H9 (cell line): Measurements from ENCODE around the gene TBC1D17. TPM values are rescaled to one million over a fixed set of nuclear protein-coding genes. Genes with fewer than 3 reads are reported as not detected.

Source experiments
- DNase-seq: peaks from one replicate; pipeline ENCODE4 v3.0.0-alpha.2; 2017
- H2AFZ ChIP-seq: one replicate; pipeline ENCODE4 v1.6.1; 2013; ENCODE audit warnings: mild to moderate bottlenecking, low read length, control low read depth, moderate library complexity
- H2AK5ac ChIP-seq: 2 replicates; pipeline ENCODE4 v1.6.1; 2013; ENCODE audit warnings: low read length, control low read depth, mixed read lengths; ENCODE audit not compliant: insufficient read length
- H2BK120ac ChIP-seq: one replicate; pipeline ENCODE4 v1.6.1; 2013; ENCODE audit warnings: low read depth, mild to moderate bottlenecking, low read length, control low read depth, inconsistent platforms; ENCODE audit not compliant: poor library complexity, severe bottlenecking
- H2BK12ac ChIP-seq: 2 replicates; pipeline ENCODE4 v1.6.1; 2013; ENCODE audit warnings: low read length, control low read depth, mixed read lengths, low read depth; ENCODE audit not compliant: insufficient read length
- H2BK15ac ChIP-seq: 2 replicates; pipeline ENCODE4 v1.6.1; 2013; ENCODE audit warnings: low read depth, low read length, control low read depth
- H2BK20ac ChIP-seq: one replicate; pipeline ENCODE4 v1.6.1; 2013; ENCODE audit warnings: low read depth, mild to moderate bottlenecking, low read length, control low read depth, inconsistent platforms; ENCODE audit not compliant: poor library complexity, severe bottlenecking
- H2BK5ac ChIP-seq: 2 replicates; pipeline ENCODE4 v1.6.1; 2013; ENCODE audit warnings: low read length, control low read depth, mixed read lengths; ENCODE audit not compliant: insufficient read length
- H3K14ac ChIP-seq: 2 replicates; pipeline ENCODE4 v1.6.1; 2013; ENCODE audit warnings: low read length, control low read depth; ENCODE audit not compliant: insufficient read depth
- H3K18ac ChIP-seq: 2 replicates; pipeline ENCODE4 v1.6.1; 2013; ENCODE audit warnings: low read depth, mild to moderate bottlenecking, mixed read lengths, low read length, control low read depth; ENCODE audit not compliant: insufficient read length
- H3K23ac ChIP-seq: 2 replicates; pipeline ENCODE4 v1.6.1; 2013; ENCODE audit warnings: low read length, control low read depth, mixed read lengths, low read depth; ENCODE audit not compliant: insufficient read length
- H3K23me2 ChIP-seq: 2 replicates; pipeline ENCODE4 v1.6.1; 2013; ENCODE audit warnings: low read depth, mild to moderate bottlenecking, mixed read lengths, low read length, control low read depth; ENCODE audit not compliant: insufficient read length, poor library complexity, severe bottlenecking
- H3K27ac ChIP-seq: 2 replicates; pipeline ENCODE4 v1.5.1; 2013; ENCODE audit warnings: low read length, control low read depth, mixed read lengths, low read depth; ENCODE audit not compliant: insufficient read length
- H3K27me3 ChIP-seq: 2 replicates; pipeline ENCODE4 v1.6.1; 2013; ENCODE audit warnings: low read length, control low read depth, inconsistent platforms; ENCODE audit not compliant: insufficient read depth
- H3K4ac ChIP-seq: 2 replicates; pipeline ENCODE4 v1.6.1; 2013; ENCODE audit warnings: low read depth, mild to moderate bottlenecking, control low read depth, inconsistent platforms, low read length, moderate library complexity
- H3K4me1 ChIP-seq: 2 replicates; pipeline ENCODE4 v1.6.1; 2013; ENCODE audit warnings: low read length, control low read depth, inconsistent platforms; ENCODE audit not compliant: insufficient read depth
- H3K4me2 ChIP-seq: 2 replicates; pipeline ENCODE4 v1.6.1; 2013; ENCODE audit warnings: low read length, control low read depth, mixed read lengths; ENCODE audit not compliant: insufficient read length, insufficient read depth
- H3K56ac ChIP-seq: 2 replicates; pipeline ENCODE4 v1.6.1; 2013; ENCODE audit warnings: low read depth, mild to moderate bottlenecking, mixed read lengths, low read length, control low read depth; ENCODE audit not compliant: insufficient read length
- H3K79me1 ChIP-seq: 2 replicates; pipeline ENCODE4 v1.6.1; 2013; ENCODE audit warnings: low read depth, mild to moderate bottlenecking, moderate library complexity, low read length, control low read depth, inconsistent platforms; ENCODE audit not compliant: insufficient read depth, poor library complexity, severe bottlenecking
- H3K79me2 ChIP-seq: 2 replicates; pipeline ENCODE4 v1.6.1; 2013; ENCODE audit warnings: low read length, control low read depth, inconsistent platforms; ENCODE audit not compliant: insufficient read depth
- H3K9ac ChIP-seq: 2 replicates; pipeline ENCODE4 v1.6.1; 2013; ENCODE audit warnings: low read length, control low read depth, mixed read lengths; ENCODE audit not compliant: insufficient read length; ENCODE audit errors: extremely low read depth
- H3K9me3 ChIP-seq: one replicate; pipeline ENCODE4 v1.6.1; 2013; ENCODE audit warnings: low read depth, low read length, inconsistent platforms; ENCODE audit not compliant: control insufficient read depth
- H3T11ph ChIP-seq: one replicate; pipeline ENCODE4 v1.6.1; 2013; ENCODE audit warnings: mild to moderate bottlenecking, low read length, control low read depth, inconsistent platforms
- H4K20me1 ChIP-seq: one replicate; pipeline ENCODE4 v1.6.1; 2013; ENCODE audit not compliant: control insufficient read depth, insufficient read length, insufficient read depth
- H4K5ac ChIP-seq: 2 replicates; pipeline ENCODE4 v1.6.1; 2013; ENCODE audit warnings: low read depth, mild to moderate bottlenecking, mixed read lengths, low read length, control low read depth; ENCODE audit not compliant: insufficient read length
- H4K8ac ChIP-seq: replicated peaks from 2 replicates; pipeline ENCODE4 v1.6.1; 2013; ENCODE audit warnings: low read length, control low read depth, mixed read lengths, low read depth; ENCODE audit not compliant: insufficient read length
- H4K91ac ChIP-seq: 2 replicates; pipeline ENCODE4 v1.6.1; 2013; ENCODE audit warnings: low read depth, mild to moderate bottlenecking, moderate library complexity, mixed read lengths, low read length, control low read depth; ENCODE audit not compliant: insufficient read length
- H3K27ac Mint-ChIP-seq, 3 experiments: 2 replicates in 2 of 3; 3 replicates in 1 of 3; pipeline ENCODE4 v1.8.0; 2020 to 2021; ENCODE audit warnings: mixed read lengths in 3 of 3, mild to moderate bottlenecking in 1 of 3, moderate library complexity in 1 of 3
- H3K27me3 Mint-ChIP-seq: 2 replicates; pipeline ENCODE4 v1.8.0; 2021; ENCODE audit warnings: low read depth, mild to moderate bottlenecking, moderate library complexity, mixed read lengths
- H3K36me3 Mint-ChIP-seq, 3 experiments: 2 replicates in 2 of 3; 3 replicates in 1 of 3; pipeline ENCODE4 v1.8.0; 2020 to 2021; ENCODE audit warnings: low read depth in 3 of 3, mixed read lengths in 3 of 3; ENCODE audit not compliant: insufficient read depth in 1 of 3
- H3K4me1 Mint-ChIP-seq, 2 experiments: 2 replicates each; pipeline ENCODE4 v1.8.0; 2020; ENCODE audit warnings: mixed read lengths in 2 of 2
- H3K4me3 Mint-ChIP-seq, 2 experiments: 2 replicates in 1 of 2; 3 replicates in 1 of 2; pipeline ENCODE4 v1.8.0; 2020 to 2021; ENCODE audit warnings: mild to moderate bottlenecking in 2 of 2, mixed read lengths in 2 of 2, moderate library complexity in 1 of 2
- H3K9me3 Mint-ChIP-seq, 2 experiments: 2 replicates in 1 of 2; 3 replicates in 1 of 2; pipeline ENCODE4 v1.8.0; 2020; ENCODE audit warnings: mild to moderate bottlenecking in 2 of 2, mixed read lengths in 2 of 2, moderate library complexity in 1 of 2
- WGBS: extraction: QIAGEN DNeasy Blood & Tissue Kit; methylation state at CpG from one replicate; pipeline ENCODE4 v1.1.7; 2013; ENCODE audit warnings: missing lambda C conversion rate, low lambda C conversion rate, mixed read lengths; ENCODE audit not compliant: insufficient read length; ENCODE audit errors: extremely low coverage; 5-methylcytosine and 5-hydroxymethylcytosine counted together
- total RNA-seq: library from RNA; stranded (reverse); gene quantifications from 2 replicates; pipeline ENCODE4 v1.2.1, GENCODE V29; 2021
- TF ChIP-seq, protein P1 (sequence below): fragments of 200-600 bp; sonication (generic); conservative IDR thresholded peaks from 3 replicates; pipeline ENCODE4 v1.8.0; 2021; ENCODE audit warnings: antibody characterized with exemption, mild to moderate bottlenecking

The TBC1D17 gene
- total RNA-seq, 1 experiment from 2014 or later = 33.6 TPM

- Mint-ChIP-seq H3K27ac (no peak overlapping the region; a peak in 1 of 7 replicates), H3K4me3 (peak overlapping the region in 1 of 2 experiments; percentile 12; a peak in 2 of 5 replicates), H3K27me3 (peaks cover 1% of the 10 kb centered on the region), H3K9me3 (peaks cover 0 to 4% of the 10 kb centered on the region in 2 experiments; a peak in 1 of 5 replicates), H3K4me1 (peaks cover 23 to 42% of the 10 kb centered on the region in 2 experiments), H3K36me3 (peaks cover 28 to 64% (median 48%) of the 10 kb centered on the region in 3 experiments)
- WGBS = no CpG with 5 or more reads among the region's 17 CpGs
- Histone ChIP-seq H2BK120ac (no peak overlapping the region), H3K79me1 (peaks cover 5% of the 10 kb centered on the region), H4K20me1 (no peaks in the 10 kb centered on the region), H2AK5ac (no peak overlapping the region), H3K4me1 (no peaks in the 10 kb centered on the region), H2BK12ac (no peak overlapping the region), H3K56ac (no peak overlapping the region), H4K5ac (no peak overlapping the region), H3K27ac (no peak overlapping the region), H3K9ac (no peak overlapping the region), H2BK15ac (no peak overlapping the region), H4K8ac (no peak overlapping the region), H2AFZ (no peak overlapping the region), H2BK5ac (no peak overlapping the region), H3K23ac (no peak overlapping the region), H4K91ac (no peak overlapping the region), H3T11ph (no peak overlapping the region), H2BK20ac (no peak overlapping the region), H3K23me2 (peaks cover 8% of the 10 kb centered on the region), H3K4me2 (no peak overlapping the region), H3K4ac (no peak overlapping the region), H3K14ac (no peak overlapping the region), H3K79me2 (no peaks in the 10 kb centered on the region; the same call in 1 of the 2 replicates), H3K27me3 (no peaks in the 10 kb centered on the region), H3K18ac (no peak overlapping the region), H3K9me3 (no peaks in the 10 kb centered on the region)
- DNase-seq = no peak
- TF ChIP-seq, protein P1, sequence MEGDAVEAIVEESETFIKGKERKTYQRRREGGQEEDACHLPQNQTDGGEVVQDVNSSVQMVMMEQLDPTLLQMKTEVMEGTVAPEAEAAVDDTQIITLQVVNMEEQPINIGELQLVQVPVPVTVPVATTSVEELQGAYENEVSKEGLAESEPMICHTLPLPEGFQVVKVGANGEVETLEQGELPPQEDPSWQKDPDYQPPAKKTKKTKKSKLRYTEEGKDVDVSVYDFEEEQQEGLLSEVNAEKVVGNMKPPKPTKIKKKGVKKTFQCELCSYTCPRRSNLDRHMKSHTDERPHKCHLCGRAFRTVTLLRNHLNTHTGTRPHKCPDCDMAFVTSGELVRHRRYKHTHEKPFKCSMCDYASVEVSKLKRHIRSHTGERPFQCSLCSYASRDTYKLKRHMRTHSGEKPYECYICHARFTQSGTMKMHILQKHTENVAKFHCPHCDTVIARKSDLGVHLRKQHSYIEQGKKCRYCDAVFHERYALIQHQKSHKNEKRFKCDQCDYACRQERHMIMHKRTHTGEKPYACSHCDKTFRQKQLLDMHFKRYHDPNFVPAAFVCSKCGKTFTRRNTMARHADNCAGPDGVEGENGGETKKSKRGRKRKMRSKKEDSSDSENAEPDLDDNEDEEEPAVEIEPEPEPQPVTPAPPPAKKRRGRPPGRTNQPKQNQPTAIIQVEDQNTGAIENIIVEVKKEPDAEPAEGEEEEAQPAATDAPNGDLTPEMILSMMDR = no peak
Observed at GRCh38 chr19:49863935-49864320, 13.6 kb upstream of the TBC1D17 start.
